NCI-H1092 treated with DMSO at 0.1 percent for 48 hours (cell line): ENCODE data around the gene TGM2.
A peak's percentile ranks its signal among the peaks of the same experiment; 100 is the strongest.
"Not testable (repeated sequence)": the region's sequence is repeated elsewhere in the genome, so short reads cannot be mapped to it uniquely, and the experiment has no call there.

ENCODE experiments used
- DNase-seq: peaks from one replicate; lab custom pipeline; 2025; lab: John Stamatoyannopoulos, UW

The TGM2 gene

DNA sequence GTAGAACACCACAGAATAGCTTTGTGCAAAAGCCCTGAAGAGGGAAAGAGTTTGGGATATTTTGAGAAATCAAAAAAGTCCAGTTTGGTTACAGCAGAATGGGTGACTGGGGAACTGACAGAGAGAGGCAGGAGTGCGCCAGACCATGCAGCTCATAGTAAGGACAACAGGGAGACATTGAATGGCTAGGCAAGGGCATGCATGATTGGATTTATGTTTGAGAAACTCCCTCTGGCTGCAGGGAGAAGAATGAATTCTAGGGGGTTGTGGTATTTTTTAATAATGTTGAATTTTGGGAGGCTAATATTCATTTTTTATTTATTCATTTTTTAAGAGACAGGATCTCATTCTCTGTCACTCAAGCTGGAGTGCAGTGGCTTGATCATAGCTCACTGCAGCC, 49.9 kb downstream of the TGM2 start:
- no peak for DNase-seq

GRCh38 chr20:38114353-38114791, 50.7 kb downstream of the TGM2 start:
- DNase-seq: no peak

- DNase-seq: peak; percentile 25
Measured at GRCh38 chr20:38113401-38114325, 51.4 kb downstream of the TGM2 start.

DNA sequence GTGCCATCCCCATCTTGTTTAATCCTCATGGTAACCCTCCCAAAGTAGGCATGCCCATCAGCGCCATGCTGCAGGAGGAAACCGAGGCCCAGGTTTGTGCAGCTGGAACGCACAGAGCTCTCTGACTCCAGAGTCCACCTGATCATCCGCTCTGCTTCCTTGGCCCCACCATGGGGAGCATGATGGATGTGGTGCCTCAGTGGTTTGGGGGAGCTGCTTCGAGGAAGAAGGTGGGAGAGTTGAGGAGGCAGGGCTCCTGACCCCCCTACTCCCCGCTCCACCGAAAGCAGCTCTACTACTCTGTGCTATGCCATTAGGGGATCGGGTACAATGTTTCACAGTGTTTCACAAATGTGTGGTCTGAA, 52.2 kb downstream of the TGM2 start:
- no peak for DNase-seq

- DNase-seq: no peak
Measured at GRCh38 chr20:38112261-38112929, 52.7 kb downstream of the TGM2 start.

DNA sequence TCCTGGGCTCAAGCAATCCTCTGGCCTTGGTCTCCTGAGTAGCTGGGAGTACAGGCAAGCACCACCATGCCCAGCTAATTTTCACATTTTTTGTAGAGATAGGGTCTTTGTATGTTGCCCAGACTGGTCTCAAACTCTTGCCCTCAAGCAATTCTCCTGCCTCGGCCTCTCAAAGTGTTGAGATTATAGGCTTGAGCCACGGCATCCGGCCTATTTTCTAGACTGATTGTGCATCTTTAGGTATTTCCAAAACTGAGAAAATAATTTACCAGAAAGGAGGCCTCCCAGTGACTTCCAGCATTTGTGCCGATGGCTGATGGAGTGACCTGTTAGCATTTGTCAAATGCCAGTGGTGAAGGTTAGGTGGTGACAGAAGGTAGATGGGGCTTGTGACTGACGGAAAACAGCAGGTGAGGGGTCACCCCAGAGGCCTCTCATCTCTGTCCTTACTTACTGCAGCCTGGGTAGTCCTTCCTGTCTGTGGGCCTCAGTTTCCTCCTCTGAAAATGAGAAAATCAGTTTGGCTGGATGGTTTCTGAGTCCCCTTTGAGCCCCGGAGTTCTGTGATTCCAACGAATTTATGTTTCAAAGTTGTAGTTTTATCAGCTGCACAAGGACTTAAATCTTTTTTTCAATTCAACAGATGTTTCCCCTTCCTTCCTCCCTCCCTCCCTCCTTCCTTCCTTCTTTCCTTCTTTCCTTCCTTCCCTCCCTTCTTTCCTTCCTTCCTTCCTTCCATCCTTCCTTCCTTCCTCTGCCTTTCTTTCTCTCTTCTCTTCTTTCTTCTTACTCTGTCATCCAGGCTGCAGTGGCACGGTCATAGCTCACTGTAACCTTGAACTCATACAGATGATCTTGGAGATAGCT, 53.5 kb downstream of the TGM2 start:
- DNase-seq: no peak

- no peak for DNase-seq
Measured at GRCh38 chr20:38110525-38111178, 54.4 kb downstream of the TGM2 start.

DNA sequence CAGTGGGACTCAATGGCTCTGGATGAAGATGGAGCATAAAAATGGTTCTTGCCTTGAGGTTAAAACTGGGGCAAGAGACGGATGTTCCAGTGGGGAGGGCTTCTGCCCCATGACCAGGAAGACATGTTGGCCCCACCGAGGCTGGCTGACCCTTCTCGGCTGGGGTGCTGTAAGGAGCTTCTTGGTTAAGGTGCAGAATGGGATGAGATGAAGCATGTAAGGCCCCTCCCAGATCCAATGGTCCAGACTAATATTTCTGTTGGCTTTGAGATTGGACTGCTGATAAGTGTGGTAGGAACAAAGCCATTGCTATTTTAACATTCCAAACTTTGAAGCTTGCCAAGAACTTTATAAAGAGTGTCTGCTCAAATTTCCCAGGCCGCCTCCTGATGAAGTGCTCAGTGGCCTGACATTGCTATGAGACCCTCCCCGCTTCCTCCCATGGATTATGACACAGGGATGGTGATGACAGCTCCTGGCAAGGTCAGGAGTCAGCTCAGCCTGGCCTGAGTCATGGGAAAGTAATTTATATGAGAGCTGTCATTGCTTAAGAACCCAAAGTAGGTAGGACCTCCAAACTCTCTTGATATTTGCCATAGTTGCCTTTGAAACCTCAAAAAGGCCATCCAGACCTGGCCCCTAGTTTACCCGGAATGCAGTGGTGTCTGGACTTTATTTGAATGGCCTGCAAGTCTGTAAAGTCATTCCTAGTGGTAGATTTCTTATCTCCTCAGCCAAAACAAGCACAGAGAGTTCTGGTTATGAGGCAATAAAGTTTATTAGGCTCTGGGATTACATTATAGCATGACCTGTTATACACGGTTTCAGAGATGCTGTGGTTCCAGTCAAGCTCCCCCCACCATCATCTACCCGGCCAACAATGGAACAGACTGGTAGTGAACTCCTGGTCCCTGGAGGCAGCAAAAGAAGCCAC, 55.2 kb downstream of the TGM2 start:
- no peak for DNase-seq

DNA sequence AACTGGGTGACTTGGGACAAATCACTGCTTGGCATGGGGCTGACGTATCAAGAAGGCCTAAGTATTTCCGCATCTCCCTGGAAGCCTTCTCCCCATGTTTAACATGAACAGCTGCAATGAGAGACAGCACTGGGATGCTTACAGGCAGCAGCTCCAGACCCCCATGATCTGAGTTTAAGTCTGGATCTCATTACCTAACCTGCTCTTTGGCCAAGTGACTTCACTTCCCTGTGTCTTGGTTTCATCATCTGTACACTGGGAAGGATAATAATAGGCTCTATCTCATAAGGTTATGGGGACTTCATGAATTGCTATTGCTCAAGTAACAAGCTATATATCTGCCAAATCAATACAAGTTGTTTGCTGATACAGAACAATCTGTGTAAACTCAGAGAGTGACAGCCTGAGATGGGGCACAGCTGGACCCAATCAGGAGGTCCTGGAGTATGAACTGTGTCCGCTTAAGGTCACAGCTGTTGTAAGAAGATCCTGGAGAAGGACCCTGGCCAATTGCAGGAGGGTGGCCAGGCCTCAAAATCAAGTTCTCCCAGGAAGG, 56.0 kb downstream of the TGM2 start:
- DNase-seq: no peak

DNA sequence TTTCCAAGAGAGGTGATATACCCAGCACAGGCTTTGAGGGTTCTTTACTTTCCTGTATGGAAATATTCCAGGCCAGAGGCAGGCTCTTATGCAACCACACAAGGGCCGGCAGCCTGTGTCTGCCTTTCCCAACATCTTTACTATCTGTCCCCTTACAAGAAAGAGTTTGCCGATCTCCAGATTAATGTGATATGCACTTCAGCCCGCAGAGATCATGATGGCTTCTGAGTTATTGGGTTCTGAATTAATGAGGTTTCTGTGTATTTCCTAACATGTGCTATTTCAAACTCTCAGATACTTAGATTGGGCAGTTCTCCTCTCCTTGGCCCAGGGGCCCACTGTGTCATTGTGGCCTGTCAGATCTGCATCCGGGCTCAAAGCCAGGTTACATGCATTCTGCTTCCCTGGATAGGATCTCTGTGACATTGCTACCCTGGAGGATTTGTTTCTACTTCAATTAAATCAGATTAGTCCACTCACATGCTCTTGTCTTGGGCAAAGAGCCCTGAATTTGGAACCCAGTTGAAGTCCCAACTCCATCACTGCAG, 56.6 kb downstream of the TGM2 start:
- DNase-seq: no peak

DNA sequence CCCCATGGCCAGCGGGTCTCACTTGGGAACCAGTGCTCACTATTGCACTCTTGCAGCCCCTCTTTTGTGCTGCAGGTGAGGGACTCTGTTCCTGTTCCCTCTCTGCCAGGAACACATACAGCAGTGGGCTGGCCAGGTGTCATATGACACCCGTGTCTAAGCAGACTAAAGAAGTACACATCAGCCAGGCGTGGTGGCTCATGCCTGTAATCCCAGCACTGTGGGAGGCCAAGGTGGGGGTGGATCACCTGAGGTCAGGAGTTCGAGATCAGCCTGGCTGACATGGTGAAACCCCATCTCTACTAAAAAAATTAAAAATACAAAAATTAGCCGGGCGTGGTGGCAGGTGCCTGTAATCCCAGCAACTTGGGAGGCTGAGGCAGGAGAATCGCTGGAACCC, 57.2 kb downstream of the TGM2 start:
- not testable (repeated sequence) for DNase-seq

GRCh38 chr20:38107386-38107785, 57.7 kb downstream of the TGM2 start:
- DNase-seq: not testable (repeated sequence)

- no peak for DNase-seq
Measured at GRCh38 chr20:38106461-38106860, 58.6 kb downstream of the TGM2 start.

DNA sequence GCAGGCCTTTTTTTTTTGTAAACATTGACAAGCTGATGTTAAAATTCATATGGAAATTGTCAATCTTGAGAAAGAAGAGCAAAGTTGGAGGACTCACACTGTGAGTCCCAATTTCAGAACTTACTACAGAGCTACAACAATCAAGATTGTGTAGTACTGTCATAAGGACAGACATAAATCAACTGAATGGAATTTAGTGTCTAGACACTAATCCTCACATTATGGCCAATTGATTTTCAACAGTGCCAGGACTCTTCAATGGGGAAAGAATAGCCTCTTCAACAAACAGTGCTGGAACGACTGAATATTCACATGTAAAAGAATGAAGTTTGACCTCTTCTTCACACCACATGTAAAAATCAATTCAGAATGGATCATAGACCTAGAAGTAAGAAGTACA, 60.8 kb downstream of the TGM2 start:
- no peak for DNase-seq

GRCh38 chr20:38102206-38102605, 62.9 kb downstream of the TGM2 start:
- not testable (repeated sequence) for DNase-seq

DNA sequence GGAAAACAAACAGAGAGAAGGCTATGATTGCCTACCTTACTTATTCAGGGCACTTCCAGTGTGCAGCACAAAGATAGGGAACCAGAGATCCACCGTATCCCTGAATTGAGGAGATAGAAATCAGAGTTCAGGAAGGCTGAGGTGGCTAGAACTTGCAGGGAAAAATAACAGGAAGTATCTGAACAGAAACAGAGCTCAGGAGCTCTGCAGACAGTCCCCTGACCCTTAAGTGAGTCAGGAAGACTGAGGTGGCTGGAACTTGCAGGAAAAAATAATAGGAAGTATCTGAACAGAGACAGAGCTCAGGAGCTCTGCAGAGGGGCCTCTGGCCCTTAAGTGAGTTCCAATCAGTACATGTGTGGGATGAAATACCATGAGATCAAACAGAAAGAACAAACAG, 66.1 kb downstream of the TGM2 start:
- no peak for DNase-seq

GRCh38 chr20:38095017-38095686, 69.9 kb downstream of the TGM2 start:
- DNase-seq: no peak

DNA sequence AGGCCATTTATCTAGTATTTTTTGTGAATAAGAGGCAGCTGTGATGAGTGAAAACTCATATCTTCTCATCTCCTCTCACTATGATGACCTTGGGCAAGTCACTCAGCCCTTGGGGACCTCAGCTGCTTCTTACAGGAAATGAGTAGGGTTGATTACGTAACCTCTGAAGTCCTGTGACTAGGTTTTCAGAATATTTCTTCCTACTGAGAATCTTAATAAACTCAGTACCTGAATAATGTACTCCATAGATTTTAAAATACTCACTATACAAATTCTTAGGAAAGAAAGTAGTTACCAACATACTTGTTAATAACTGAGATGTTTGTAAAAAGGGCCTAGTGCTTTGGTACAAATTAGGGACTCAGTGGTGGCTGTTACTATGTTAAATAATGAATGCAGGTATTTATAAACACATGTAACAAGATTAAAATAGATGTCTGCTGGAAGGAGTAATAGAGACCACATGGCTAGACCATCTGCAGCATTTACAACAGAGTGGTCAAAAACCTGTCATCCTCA, 70.6 kb downstream of the TGM2 start:
- no peak for DNase-seq

DNA sequence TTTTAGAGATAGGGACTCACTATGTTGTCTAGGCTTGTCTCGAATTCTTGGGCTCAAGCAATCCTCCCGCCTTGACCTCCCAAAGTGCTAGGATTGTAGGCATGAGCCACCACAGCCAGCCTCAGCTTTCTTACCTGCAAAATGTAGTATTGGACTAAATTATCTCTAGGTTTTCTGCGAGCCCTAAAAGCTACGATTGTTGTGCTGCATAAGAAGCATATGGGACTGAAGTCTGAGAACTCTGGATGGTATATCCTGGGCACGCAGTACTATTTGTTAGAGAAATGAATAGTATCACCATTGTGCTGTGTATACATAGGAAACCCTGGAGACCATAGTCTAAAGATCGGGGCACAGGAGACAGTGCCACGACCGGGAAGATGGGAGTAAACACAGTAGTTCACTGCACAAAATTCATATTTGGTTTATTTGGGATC, 71.4 kb downstream of the TGM2 start:
- no peak for DNase-seq
